ENCODE measurements around the gene SYTL5. TPM values are rescaled to one million over a fixed set of nuclear protein-coding genes. Genes with fewer than 3 reads are reported as not detected.

SYTL5 gene
- total RNA-seq, 1 experiment from 2014 or later, result not detected

DNA sequence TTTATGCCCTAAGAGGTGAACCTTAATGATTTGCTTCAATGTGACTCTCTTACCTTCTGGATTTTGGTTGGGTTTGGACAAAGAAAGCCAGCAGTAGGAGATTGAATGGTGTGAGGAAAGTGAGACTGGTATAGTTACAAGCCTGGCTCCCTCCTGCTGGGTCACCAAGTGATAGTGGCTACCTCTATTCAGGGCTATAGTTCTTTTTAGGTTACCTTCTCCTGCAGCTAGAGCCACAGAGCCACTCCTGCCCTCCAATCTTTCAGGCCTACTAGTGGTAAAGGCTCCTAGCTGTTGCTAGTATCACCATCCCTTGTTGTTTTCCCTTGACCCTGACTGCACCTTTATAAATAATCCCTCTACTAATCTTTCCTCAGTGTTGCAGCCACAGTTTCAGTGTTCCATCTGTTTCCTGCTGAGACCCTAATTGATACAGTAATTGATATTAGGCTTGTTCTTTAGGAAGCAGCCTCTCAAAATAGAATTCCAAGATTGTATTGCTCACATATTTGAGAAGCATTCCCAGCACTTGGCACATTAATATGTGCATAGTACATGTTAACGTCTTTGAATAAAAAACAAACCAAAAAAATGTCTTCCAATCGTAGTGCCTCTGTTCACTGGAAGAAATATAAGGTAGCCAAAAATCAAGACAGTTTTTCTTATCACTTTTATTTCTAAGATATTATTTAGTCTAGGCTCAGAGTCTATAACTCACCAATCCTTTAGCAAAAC, 132.0 kb downstream of the SYTL5 start:
- CTCF ChIA-PET, result no interaction called here
- H3K4me3 Mint-ChIP-seq (ENCODE audit: unreplicated experiment), result no peak overlapping the region
- H3K4me1 Mint-ChIP-seq (ENCODE audit: insufficient read depth, unreplicated experiment), result no peaks in the 10 kb centered on the region
- DNase-seq (ENCODE audit: unreplicated experiment), result no peak
- POLR2A ChIA-PET, result no interaction called here
- intact Hi-C loops (cut with micrococcal nuclease), result no loop called here
- TF ChIP-seq, protein P1, sequence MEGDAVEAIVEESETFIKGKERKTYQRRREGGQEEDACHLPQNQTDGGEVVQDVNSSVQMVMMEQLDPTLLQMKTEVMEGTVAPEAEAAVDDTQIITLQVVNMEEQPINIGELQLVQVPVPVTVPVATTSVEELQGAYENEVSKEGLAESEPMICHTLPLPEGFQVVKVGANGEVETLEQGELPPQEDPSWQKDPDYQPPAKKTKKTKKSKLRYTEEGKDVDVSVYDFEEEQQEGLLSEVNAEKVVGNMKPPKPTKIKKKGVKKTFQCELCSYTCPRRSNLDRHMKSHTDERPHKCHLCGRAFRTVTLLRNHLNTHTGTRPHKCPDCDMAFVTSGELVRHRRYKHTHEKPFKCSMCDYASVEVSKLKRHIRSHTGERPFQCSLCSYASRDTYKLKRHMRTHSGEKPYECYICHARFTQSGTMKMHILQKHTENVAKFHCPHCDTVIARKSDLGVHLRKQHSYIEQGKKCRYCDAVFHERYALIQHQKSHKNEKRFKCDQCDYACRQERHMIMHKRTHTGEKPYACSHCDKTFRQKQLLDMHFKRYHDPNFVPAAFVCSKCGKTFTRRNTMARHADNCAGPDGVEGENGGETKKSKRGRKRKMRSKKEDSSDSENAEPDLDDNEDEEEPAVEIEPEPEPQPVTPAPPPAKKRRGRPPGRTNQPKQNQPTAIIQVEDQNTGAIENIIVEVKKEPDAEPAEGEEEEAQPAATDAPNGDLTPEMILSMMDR (IDR thresholded peaks at IDR 0.05; ENCODE audit: unreplicated experiment), result no peak
- no peaks in the 10 kb centered on the region for H3K9me3 Mint-ChIP-seq (ENCODE audit: unreplicated experiment)
- no peaks in the 10 kb centered on the region for H3K36me3 Mint-ChIP-seq (ENCODE audit: insufficient read depth, unreplicated experiment)
- peaks cover 18% of the 10 kb centered on the region for H3K27me3 Mint-ChIP-seq (ENCODE audit: insufficient read depth, unreplicated experiment)
- no TSS peak for BruUV-seq (replicated peaks)
- H3K27ac Mint-ChIP-seq (ENCODE audit: low read depth, unreplicated experiment), result no peak overlapping the region

DNA sequence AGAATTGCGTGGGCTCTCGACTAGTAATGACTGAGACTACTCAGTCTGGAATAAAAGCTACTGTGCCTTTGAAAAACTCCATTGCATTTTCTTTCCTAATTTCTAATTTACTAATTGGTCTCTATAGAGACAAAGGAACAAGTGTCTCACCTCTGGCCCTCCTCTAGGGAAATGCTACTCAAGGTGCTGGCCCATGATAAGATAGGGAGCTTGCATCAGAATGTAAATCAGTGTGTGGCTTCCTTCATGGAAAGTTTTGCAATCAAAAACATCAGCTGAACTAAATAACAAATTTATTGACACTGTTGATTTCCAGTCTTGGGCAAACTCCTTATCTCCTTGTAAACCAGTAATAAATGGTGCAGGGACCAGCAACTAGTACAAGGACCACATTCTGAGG, 132.5 kb downstream of the SYTL5 start:
- no peak overlapping the region for H3K4me3 Mint-ChIP-seq (ENCODE audit: unreplicated experiment)
- H3K36me3 Mint-ChIP-seq (ENCODE audit: insufficient read depth, unreplicated experiment), result no peaks in the 10 kb centered on the region
- no peaks in the 10 kb centered on the region for H3K9me3 Mint-ChIP-seq (ENCODE audit: unreplicated experiment)
- intact Hi-C loops (cut with micrococcal nuclease), result no loop called here
- no TSS peak for BruUV-seq (replicated peaks)
- no peak overlapping the region for H3K27ac Mint-ChIP-seq (ENCODE audit: low read depth, unreplicated experiment)
- H3K4me1 Mint-ChIP-seq (ENCODE audit: insufficient read depth, unreplicated experiment), result no peaks in the 10 kb centered on the region
- CTCF ChIA-PET, result no interaction called here
- TF ChIP-seq, protein P1 (IDR thresholded peaks at IDR 0.05; ENCODE audit: unreplicated experiment), result no peak
- POLR2A ChIA-PET, result no interaction called here
- peaks cover 18% of the 10 kb centered on the region for H3K27me3 Mint-ChIP-seq (ENCODE audit: insufficient read depth, unreplicated experiment)
- no peak for DNase-seq (ENCODE audit: unreplicated experiment)

DNA sequence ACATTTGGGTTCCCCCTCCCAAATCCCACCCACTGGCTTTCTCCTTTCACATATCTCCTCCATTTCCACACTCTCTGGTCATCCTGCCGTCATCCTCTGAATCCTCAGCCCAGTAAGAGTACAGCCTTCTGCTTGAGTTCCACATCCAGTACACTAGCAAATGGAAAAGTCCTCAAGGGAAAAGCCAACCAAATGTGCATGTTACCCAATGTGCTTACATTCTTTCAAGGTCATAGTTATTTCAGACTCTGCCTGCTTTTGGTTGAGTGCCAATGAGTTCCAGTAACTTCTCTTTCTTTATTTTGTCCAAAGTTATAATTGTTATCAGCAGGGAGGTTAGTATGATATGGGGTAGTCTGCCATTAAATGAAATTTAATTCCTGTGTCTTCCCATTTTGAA, 136.3 kb downstream of the SYTL5 start:
- Mint-ChIP-seq H3K36me3 (ENCODE audit: insufficient read depth, unreplicated experiment) (no peaks in the 10 kb centered on the region), H3K27ac (ENCODE audit: low read depth, unreplicated experiment) (no peak overlapping the region), H3K27me3 (ENCODE audit: insufficient read depth, unreplicated experiment) (peaks cover 47% of the 10 kb centered on the region), H3K4me1 (ENCODE audit: insufficient read depth, unreplicated experiment) (no peaks in the 10 kb centered on the region), H3K9me3 (ENCODE audit: unreplicated experiment) (no peaks in the 10 kb centered on the region), H3K4me3 (ENCODE audit: unreplicated experiment) (no peak overlapping the region)
- TF ChIP-seq, protein P1 (IDR thresholded peaks at IDR 0.05; ENCODE audit: unreplicated experiment), result no peak
- intact Hi-C loops (cut with micrococcal nuclease), result no loop called here
- POLR2A ChIA-PET, result no interaction called here
- no peak for DNase-seq (ENCODE audit: unreplicated experiment)
- CTCF ChIA-PET, result no interaction called here
- no TSS peak for BruUV-seq (replicated peaks)

DNA sequence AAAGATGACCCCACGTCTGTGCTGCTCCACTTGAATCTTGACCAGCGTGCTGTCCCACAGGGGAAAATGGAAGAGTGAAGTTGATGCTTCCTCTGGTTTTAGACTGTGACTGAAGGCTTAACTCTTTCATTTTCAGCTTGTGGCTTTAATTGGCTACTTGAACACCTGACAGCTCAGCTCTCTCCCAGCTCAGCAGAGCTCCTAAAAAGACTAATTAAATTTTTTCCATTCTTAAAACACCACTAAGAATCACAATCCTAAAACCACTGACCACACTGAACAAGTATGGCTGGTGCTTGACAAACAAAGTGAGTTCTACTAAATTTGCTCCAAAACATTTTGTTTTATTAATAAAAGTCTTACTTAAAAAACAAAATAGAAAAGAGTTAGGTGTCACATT, 142.7 kb downstream of the SYTL5 start:
- H3K4me1 Mint-ChIP-seq (ENCODE audit: insufficient read depth, unreplicated experiment), result no peaks in the 10 kb centered on the region
- H3K9me3 Mint-ChIP-seq (ENCODE audit: unreplicated experiment), result no peaks in the 10 kb centered on the region
- TF ChIP-seq, protein P1 (IDR thresholded peaks at IDR 0.05; ENCODE audit: unreplicated experiment), result no peak
- H3K4me3 Mint-ChIP-seq (ENCODE audit: unreplicated experiment), result no peak overlapping the region
- CTCF ChIA-PET, result no interaction called here
- peaks cover 52% of the 10 kb centered on the region for H3K27me3 Mint-ChIP-seq (ENCODE audit: insufficient read depth, unreplicated experiment)
- intact Hi-C loops (cut with micrococcal nuclease), result no loop called here
- H3K27ac Mint-ChIP-seq (ENCODE audit: low read depth, unreplicated experiment), result no peak overlapping the region
- peaks cover 6% of the 10 kb centered on the region for H3K36me3 Mint-ChIP-seq (ENCODE audit: insufficient read depth, unreplicated experiment)
- POLR2A ChIA-PET, result no interaction called here
- BruUV-seq (replicated peaks), result no TSS peak
- DNase-seq (ENCODE audit: unreplicated experiment), result no peak
